IPS-NIHi11 (cell line): Measurements from ENCODE around the gene NF1.
A peak's percentile ranks its signal among the peaks of the same experiment; 100 is the strongest.
"Not testable (repeated sequence)": the region's sequence is repeated elsewhere in the genome, so short reads cannot be mapped to it uniquely, and the experiment has no call there.

Experiments
- DNase-seq: peaks from one replicate; pipeline ENCODE4 v3.0.0; 2012; ENCODE audit warnings: mixed read lengths, low spot score

The NF1 gene

GRCh38 chr17:31178951-31179350 lies 84.2 kb downstream of the NF1 start:
- not testable (repeated sequence) for DNase-seq

GRCh38 chr17:31195305-31195704 lies 100.5 kb downstream of the NF1 start:
- DNase-seq = no peak

GRCh38 chr17:31198026-31198425 lies 103.2 kb downstream of the NF1 start:
- no peak for DNase-seq

DNA sequence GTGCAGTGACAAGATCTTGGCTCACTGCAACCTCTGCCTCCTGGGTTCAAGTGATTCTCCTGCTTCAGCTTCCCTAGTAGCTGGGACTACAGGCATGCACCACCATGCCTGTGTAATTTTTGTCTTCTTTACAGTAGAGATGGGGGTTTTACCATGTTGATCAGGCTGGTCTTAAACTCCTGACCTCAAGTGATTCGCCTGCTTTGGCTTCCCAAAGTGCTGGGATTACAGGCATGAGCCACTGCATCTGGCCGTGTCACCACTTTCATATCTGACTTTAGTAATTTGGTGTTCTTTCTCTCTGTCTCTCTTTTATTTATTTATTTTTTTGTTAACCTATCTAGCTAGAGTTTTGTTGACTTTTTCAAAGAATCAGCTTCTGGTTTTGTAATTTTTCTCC lies 103.9 kb downstream of the NF1 start:
- DNase-seq = not testable (repeated sequence)

- no peak for DNase-seq
These were observed 105.5 kb downstream of the NF1 start for GRCh38 chr17:31200287-31200686.

DNA sequence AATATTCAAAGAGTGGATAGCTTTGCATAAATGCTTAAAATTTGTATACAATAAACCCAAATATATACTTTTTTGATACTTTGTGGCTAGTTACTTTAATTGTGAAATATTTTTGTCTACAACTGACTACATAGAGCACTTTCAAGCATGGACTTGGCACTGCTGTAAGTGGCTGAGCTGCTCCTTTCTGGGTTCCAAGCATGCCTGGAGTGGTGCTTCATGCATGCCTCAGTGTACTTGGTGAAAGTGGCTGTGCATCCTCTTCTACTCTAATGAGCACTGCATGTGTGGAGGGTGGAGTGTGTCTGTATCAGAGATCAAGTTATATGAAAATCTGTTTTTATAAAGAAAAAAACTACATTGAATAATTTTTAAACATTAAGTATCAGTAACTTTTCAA lies 108.2 kb downstream of the NF1 start:
- DNase-seq = no peak

DNA sequence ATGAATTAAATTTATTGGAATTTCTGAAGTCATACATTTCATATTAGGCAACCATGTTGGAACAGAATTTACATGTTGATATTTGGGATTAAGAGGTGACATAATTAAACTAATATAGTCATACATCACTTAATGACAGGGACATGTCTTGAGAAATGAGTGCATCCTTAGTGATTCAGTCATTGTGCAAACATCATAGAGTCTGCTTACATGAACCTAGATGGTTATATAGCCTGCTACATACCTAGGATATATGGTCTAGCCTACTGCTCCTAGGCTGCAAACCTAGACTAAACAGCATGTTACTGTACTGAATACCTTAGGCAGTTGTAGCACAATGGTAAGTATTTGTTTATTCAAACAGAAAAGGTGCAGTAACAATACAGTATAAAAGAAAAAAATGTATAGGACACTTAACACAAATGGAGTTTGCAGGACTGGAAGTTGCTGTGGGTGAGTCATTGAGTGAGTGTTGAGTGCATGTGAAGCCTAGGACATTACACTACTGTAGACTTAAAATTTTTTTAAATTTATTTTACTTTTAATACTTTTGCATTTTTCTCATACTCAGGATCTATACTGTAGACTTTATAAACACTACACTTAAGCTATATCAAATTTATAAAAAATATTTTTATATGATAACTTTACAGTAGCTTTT lies 116.7 kb downstream of the NF1 start:
- no peak for DNase-seq

DNA sequence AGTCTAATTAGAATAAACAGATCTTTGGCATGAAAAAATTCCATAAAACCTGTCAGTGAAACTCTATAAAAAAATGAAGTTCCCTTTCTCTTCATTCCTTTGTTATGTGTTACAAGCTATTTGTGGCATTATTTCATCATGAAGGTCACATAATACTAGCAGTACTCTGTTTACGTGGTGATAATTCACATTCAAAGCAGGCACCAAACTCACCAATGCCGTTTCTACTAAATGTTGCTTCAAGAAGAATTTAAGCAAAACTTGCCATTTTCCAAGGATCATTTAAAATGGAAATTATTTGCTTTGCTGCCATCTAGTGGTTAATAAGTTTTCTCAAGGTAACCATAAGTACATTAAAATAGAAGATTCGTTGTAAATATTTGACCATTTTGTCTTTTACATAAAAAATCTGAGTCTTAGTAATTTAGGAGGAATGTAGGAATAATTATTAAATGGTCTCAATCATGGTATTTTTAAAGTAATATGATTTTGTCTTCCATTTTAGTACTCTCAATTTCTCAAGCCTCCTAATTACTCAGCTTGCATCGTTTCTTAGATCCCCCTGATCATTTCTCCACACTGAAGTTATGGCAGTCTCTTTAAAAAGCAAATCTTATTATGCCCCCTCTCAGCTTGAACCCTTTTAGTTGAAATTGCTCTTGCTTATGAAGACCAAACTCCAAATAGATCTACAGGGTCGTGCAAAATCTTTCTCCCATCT lies 121.4 kb downstream of the NF1 start:
- peak; percentile 21 for DNase-seq

DNA sequence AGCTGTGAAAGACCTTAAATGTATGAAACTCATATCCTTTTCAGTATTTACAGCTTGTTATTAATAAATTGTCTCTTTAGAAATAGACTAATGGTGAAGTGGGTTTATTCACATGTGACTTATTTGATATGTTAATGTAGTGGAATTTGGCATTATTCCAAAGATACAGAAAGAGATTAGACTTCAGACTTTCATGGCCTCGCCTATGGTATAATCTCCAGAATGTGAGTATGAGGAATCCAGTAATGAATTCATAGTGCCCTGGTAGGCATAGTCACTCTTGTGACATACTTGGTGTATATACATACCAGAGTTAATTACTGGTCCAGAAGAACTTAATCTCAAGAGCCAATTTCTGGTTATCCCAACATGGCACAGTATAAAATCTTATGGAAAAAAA lies 129.6 kb downstream of the NF1 start:
- DNase-seq = no peak

GRCh38 chr17:31225831-31226230 lies 131.1 kb downstream of the NF1 start:
- DNase-seq = no peak

DNA sequence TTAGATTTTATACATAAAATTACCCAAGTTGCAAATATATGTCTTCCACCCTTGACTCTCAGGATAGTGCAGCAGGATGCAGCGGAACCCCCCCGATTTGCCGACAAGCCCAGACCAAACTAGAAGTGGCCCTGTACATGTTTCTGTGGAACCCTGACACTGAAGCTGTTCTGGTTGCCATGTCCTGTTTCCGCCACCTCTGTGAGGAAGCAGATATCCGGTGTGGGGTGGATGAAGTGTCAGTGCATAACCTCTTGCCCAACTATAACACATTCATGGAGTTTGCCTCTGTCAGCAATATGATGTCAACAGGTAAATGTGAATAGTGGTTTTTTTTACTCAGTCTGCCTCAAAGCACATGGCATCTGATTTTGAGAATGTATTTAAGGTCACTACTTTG lies 131.6 kb downstream of the NF1 start:
- no peak for DNase-seq

- DNase-seq = no peak
These were observed 132.2 kb downstream of the NF1 start for GRCh38 chr17:31226950-31227349.

DNA sequence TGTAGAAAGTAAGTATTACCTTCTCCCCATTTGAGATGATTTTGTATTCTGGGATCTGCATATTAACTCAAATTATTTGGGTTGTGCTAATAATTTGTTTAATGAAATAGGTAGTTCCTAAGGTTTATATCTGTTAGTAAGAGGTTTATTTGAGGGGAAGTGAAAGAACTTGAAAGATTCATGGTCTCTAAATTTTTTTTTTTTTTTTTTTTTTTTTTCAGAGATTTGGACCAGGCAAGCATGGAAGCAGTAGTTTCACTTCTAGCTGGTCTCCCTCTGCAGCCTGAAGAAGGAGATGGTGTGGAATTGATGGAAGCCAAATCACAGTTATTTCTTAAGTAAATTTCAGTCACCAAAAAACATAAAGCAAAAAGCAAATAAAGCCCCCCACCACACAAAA lies 137.1 kb downstream of the NF1 start:
- DNase-seq = no peak

- no peak for DNase-seq
These were observed 140.3 kb downstream of the NF1 start for GRCh38 chr17:31235110-31235509.

GRCh38 chr17:31236137-31236536 lies 141.4 kb downstream of the NF1 start:
- no peak for DNase-seq

- no peak for DNase-seq
These were observed 141.9 kb downstream of the NF1 start for GRCh38 chr17:31236712-31237111.

DNA sequence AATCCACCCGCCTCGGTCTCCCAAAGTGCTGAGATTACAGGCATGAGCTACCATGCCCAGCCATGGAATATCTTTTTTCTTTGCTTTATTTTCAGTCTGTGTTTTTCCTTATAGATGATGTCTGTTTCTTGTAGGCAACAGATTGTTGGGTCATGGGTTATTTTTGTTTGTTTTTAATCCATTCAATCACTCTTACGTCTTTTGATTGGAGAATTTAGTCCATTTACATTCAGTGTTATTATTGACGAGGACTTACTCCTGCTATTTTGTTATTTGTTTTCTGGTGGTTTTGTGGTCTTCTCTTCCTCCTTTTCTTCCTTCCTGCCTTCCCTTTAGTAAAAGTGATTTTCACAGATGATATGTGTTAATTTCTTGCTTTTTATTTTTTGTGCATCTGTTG lies 146.3 kb downstream of the NF1 start:
- DNase-seq = no peak

GRCh38 chr17:31248986-31249834 lies 154.4 kb downstream of the NF1 start:
- no peak for DNase-seq

- no peak for DNase-seq
These were observed 155.0 kb downstream of the NF1 start for GRCh38 chr17:31249835-31250141.

GRCh38 chr17:31250229-31250628 lies 155.5 kb downstream of the NF1 start:
- no peak for DNase-seq

- no peak for DNase-seq
These were observed 156.6 kb downstream of the NF1 start for GRCh38 chr17:31251105-31251969.

GRCh38 chr17:31251970-31252328 lies 157.2 kb downstream of the NF1 start:
- no peak for DNase-seq
